NCI-H187 treated with DMSO at 0.1 percent for 48 hours (cell line): Measurements from ENCODE around the gene CHST15.
"Not testable (repeated sequence)": the region's sequence is repeated elsewhere in the genome, so short reads cannot be mapped to it uniquely, and the experiment has no call there.

Experiments used
- DNase-seq: peaks from one replicate; lab custom pipeline; 2025; lab: John Stamatoyannopoulos, UW

Gene CHST15

DNA sequence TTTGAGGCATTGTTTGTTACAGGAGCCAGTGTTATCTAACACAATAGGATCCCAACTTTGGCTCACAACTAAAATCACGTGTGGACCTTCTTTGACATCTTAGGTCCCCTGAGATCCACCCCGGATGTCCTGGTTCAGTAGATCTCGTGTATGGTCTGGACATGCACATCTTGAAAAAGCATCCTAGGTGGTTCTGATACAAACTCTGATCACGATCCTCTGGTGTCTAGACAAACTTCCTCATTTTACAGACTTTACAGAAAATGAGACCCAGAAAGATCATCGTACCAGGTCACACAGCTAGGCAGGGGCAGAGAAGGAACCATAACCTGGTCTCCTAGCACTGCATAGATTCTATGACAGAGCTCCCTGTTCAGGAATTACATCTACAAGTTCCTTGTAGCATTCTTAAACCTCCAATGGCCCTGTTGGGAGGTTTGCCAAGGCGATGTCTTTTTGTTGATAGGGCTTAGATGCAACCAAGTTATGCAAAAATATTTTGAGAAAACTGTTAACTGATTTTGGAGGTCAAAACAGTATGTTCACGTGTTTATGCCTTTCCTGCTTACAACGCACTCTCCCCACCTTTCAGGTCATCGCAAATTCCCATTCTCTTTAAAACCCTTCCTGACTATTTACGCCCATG, 30.8 kb upstream of the CHST15 start:
- DNase-seq = no peak

DNA sequence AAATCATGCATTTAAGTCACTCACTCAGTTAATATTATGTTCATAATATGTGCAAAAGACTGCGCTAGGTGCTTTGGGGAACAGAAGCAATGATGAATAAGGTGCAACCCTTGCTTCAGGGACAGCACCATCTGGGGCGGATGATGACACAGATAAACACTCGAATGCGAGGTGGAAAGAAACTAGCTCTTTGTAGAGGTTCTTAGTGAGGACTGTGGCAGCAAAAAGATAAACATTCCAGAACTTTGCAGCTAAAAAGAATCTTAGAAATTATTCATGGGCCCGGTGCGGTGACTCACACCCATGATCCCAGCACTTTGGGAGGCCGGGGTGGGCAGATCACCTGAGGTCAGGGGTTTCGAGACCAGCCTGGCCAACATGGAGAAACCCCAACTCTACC, 29.8 kb upstream of the CHST15 start:
- no peak for DNase-seq

DNA sequence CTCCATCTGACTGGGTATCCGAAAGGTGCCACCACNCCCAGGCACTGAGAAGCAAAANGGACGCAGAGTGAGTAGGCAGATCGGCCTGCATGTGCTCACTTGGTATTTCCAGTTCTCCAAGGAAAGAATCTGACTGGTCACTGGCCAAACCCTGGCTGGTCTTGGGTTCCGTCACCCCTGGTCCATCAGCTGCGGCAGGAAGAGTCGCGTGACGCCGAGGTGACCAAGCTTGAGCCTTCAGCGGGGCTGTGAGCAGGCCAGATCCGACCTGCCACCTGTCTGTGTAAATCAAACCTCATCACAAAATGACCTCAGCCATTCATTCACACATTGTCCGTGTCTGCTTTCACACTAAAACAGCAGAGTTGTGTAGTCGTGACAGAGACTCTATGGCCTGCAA, 28.8 kb upstream of the CHST15 start:
- no peak for DNase-seq

DNA sequence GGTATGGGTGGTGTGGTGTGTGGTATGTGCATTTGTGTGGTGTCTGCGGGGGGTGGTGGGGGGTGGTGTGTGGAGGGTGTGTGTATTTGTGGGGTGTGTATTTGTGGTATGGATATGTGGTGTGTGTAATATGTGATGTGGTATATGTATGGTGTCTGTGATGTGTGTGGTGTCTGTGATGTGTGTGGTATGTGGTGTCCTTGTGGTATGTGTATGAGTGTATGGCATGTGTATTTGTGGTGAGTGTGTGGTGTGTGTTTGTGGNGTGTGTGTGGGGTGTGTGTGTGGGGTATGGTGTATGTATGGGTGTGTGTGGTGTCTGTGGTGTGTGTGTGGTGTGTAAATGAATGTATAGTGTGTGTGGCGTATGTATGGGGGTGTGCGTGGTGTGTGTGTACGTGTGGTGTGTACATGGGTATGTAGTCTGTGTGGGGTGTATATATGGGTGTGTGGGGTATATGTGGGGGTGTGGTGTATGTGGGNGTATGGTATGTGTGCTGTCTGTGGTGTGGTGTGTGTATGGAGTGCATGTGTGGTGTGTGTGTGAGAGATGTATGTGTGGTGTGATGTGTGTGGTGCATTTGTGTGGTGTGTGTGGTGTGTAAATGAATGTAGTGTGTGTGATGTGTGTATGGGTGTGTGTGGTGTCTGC, 27.1 kb upstream of the CHST15 start:
- no peak for DNase-seq

DNA sequence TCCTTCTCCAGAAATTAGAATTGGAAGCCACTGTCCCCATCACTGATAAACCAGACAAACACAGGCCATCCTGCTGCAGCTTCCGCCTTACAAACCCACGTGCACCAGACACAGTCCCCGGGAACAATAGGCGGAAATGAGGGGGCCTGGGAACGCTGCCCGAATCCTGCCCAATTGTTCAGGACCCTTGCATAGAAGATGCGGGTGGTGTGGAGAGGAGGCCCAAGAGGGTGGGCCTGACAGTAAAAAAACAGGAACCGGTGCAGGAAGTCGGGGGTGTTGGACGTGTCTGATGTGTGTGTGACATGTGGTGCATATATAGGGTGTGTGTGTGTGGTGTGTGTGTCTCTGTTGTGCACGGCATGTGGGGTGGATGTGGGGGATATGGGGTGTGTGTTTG, 26.5 kb upstream of the CHST15 start:
- no peak for DNase-seq

DNA sequence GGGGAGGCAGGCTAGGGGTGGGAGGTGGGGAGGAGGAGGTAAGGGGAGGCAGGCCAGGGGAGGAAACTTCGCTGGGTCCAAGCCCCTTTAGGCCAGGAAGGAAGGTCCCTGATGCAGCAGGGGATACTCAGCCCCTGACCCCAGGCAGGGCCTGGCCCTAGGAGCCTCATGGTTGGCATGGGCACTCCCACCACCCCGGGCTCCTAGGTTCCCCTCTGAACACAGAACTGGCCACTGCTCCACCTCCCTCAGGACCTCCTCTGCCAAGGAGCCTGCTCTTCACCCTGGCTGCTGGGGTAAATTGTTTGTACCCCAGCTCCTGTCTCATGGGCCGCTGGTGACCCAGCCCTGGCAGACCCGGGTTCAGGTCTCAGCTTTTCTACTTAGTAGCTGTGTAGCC, 25.8 kb upstream of the CHST15 start:
- no peak for DNase-seq

DNA sequence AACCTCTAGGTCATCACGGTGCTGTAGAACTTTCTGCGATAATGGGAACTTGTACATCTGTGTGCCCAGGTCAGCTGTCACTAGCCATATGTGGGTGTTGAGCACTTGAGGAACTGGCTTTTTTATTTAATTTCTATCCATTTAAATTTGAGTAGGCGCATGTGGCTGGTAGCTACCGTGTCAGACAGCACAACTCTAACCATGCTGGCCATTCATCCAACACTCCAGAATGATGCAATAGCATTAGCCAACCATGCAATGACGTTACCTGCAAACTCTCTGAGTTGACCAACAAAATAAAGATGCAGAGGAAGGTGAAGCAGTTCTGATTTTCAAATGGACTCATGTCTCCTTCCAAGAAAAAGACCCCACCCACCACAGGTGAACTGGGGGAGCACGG, 24.4 kb upstream of the CHST15 start:
- no peak for DNase-seq

DNA sequence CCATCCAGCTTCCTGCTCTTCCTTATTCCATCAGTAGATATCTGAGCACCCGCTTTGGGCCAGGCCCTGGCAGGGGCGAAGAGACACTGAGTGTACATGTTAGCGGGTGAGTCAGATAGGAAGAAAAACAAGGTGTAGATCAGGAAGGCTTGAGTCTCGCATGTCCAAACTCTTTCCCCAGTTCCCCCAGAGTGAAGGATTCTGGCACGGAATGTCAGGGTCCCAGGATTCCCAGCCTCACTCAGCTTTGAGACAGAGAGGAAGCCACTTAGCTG, 24.1 kb upstream of the CHST15 start:
- no peak for DNase-seq

DNA sequence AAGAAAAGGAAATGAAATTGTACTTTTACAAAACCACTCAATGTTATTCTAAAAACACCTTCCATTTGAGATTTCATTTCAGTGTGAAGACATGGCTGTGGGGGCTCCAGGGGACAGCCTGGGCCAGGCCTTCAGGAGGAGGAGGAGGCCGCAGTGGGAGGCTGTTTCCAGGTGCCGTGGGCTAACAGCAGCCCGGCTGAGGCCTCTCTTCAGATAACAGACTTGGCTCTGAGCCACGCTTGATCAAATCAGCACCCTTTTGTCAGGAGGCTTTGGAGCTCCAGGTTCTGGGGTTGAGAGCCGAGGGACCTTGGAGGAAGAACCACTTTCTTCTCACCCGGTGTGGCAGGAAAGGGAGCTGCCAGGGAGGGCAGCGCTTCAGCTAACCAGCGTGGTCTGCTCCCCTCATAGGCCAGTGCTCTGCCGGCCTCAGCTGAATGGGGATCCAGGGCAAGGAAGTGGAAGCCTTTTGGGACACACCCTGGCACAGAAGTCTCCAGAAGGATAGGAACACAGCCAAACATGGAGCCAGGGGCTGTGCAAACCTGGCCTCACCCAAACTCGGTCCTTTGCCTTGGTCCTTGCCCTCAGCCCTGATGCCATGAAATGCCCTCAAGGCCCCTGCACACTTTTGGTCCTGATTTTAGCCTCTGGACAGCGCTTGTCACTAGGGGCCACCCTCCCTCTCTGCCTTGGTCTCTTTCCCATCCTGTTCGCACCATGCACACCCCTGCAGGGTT, 23.5 kb upstream of the CHST15 start:
- no peak for DNase-seq

DNA sequence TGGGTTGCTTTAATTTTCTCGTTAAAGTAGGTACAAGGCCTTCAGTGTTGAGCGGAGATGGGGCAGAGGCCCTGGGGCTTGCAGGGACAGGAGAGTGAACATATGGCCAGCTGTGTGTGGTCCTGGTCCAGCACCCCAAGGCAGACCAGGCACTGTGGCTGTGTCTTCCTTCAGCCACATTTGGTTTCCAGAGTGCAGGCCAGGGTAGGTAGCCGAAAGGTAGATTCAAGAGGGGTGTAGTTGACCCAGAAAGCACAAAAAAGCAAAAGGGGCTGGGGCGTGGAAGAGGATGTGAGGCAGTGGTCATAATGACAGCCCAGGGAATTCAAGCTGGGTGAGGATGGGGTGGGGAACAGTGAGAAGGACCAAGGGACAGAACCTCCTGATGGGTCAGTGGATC, 21.3 kb upstream of the CHST15 start:
- DNase-seq = no peak

DNA sequence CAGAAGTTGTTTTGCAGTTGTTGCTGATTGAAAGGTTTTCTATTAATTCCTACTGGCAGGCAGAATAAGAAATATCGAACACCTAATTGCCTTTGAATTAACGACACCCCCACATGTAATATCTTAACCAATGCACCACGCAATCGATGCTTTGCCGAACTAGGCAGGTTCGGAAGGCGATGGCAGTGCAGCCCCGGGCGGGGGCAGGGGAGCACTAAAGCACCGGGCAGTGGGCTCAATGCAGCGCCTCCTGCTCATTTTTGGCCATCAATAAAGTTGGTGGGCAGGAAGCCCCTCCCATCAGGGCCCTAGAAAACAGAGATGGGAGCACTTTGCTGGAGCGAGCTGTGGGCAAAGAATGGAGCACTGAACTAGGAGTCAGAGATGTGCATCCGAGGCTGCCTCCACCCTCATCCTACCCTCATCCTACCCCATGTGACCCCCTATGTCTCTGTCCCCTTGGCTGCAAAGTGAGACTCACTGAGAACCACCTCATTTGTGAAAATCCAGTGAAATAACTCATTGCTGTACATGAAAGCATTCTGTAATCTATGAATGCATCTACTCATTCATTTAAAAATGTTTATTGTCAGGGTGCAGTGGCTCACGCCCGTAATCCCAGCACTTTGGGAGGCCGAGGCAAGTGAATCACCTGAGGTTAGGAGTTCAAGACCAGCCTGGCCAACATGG, 19.6 kb upstream of the CHST15 start:
- no peak for DNase-seq

DNA sequence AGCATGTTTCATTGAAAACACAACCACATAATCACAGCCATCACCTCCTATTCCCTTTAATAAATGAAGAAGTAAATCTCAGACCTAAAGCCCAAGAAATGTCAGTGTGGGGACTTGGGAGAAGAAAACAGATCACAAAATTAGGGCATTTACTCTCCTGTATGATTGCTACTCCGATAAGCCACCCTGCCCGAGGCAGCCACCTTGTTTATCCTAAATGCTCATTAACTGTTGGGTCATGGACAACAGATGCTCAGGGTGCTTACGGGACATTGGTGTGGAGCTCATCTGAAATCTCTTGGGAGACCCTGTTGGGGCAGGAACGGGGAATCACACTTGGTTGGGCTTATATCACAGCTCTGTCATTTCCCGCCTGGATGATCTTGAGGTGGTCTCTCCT, 17.5 kb upstream of the CHST15 start:
- no peak for DNase-seq

DNA sequence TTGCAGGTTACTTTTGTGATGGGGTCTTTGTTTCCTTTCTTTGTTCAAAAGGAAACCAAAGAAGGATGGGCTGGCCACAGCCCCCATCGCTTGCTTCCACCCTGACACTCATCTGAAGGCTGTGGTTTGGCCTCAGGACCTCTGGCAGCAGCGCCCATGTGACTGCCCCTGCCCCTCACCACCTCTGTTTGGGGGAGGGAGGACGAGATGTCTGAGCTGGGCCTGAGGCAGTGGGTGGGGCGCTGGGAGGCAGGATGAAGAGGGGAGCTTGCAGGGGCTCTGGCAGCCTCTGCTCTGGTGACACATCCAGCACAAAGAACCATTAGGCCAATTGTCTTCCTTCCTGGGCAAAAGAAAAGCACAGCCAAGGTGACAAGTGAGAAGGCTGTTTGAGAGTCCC, 15.9 kb upstream of the CHST15 start:
- DNase-seq = no peak

DNA sequence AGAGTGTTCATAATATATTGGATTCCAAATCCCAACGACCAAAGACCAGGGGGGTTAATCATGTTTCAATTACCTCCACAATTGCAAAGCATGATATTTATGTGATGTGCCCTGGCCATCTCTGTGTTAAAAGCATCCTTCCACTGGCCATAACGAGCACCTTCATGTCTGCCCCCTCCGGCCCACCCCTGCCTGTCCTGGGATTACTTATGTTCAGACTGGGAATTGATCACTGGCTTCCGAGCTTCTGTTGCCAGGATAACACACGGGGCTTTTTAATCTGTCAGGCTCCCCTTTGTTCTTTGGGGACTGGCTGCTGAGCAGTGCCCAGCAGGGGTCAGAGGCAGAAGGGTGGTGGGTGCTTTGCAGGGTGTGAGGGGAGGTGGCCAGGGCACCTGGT, 13.7 kb upstream of the CHST15 start:
- no peak for DNase-seq

DNA sequence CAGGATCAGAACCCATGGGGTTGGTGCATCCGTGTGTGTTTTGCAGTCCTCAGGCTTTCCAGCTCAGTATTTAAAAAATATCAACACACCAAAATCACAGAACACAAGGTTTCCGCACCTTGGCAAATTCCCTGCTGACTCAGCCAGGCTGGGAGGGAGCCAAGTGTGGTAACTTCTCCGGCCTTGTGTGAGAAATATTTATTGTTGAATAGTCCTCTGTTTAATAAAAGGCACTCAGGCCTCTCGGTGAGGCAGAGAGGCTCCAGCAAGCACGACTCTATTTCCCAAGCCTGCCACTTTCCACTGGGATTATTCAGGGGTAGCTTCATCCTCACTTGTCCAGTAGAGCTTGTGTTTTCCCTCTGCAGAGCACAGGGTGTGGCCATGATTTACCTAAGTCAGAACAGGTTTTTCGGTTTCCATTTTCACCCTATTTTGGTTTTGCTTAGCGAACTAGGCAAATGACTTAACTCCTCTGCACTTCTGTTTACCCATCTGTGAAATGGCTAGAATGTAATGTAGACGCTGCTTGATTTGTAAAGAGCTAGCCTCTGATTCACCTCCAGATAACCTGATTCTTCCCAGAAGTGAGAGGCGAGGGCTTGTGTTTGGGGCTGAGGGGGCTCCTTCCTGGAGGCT, 13.0 kb upstream of the CHST15 start:
- DNase-seq = no peak

DNA sequence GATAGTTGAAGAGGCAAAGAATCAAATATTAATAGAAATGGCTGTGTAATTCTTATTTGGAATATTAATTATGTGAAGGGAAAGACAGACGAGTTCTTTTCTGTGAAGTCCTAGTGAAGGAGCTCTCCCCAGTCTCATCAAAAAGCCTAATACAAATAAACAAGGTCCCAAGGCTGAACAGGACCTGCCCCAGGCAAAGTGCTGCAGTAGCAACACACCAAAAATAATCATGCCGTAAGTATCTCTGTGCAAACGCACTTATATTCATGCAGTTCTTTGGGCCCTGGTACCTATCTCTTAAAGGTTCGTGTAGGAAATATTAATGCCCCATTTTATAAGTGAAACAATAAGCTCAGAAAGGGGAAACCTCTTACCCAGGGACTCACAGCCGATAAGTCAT, 12.2 kb upstream of the CHST15 start:
- DNase-seq = no peak

DNA sequence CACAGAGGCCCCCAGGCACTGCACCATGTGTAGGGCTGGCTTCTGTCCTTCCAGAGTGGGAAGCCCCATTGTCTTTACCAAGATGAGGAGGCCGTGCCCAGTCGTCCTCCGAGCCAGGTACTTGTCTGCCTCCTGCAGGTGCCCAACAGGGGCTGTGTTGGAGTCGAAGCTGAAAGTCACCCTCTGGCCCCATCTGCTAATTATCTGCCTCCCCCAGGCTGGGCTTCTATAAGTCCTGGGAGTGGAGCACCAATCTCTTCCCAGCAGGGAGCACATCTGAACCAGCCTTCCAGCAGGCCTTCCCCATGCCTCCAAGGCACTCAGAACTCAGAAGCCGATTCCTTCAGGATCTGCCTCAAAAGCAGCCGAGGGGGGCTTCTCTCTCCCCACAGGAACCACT, 11.6 kb upstream of the CHST15 start:
- DNase-seq = no peak

DNA sequence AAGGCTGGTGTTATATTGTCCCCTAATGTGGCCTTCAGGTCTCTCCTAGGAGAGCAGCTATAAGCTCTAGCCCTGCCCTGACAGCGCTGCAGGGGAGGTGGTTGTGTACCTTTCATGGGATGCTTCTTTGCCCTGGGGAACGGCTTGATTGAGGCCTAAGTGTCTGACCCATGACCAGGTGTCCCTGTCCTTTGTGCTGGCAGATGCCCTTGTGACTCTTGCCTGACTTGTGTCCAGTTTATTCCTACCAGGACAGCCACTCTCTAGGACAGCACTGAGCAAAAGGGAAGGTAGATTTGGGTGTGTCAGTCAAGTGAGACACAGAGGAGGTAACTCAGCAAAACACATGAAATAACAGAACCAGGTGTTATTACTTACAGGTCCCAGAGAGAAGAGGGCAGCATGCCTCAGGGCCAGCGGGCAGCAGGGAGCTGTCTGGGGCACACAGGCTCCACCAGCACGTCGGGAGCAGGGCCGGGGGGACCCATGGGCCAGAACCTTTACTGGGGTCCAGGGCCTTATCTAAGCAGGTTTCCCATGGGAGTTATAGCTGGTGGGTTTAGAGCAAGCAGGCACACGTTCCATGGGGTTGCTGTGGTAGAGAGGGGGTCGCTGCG, 10.7 kb upstream of the CHST15 start:
- DNase-seq = no peak

DNA sequence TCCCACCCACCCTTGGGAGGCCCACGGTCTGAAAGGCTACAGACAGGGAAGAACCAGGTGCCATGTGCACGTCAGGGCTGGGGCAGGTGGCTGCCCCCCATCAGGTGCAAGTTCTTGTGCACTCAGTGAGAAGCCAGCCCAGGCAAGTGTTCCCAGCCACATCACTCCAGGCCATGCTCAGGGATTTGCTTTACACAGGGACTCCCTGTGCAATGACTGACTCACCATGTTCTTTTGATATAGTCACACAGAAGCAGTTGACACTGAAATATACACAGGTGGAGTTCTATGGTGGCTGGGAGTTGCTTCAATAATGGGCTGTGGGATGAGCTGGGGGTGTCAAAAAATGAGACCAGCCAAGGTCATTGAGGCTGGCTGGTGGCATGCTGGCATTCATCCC, 8.0 kb upstream of the CHST15 start:
- DNase-seq = no peak

DNA sequence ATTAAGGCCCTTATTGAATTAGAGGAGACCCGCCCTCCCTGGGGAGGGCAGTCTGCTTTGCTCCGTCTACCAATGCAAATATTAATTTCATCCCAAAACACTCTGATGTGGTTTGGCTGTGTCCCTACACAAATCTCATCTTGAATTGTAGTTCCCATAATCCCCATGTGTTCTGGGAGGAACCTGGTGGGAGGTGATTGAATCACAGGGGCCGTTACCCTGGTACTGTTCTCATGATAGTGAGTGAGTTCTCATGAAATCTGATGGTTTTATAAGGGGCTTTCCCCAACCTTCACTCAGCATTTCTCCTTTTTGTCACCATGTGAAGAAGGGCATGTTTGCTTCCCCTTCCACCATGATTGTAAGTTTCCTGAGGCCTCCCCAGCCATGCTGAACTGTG, 7.3 kb upstream of the CHST15 start:
- DNase-seq = not testable (repeated sequence)

DNA sequence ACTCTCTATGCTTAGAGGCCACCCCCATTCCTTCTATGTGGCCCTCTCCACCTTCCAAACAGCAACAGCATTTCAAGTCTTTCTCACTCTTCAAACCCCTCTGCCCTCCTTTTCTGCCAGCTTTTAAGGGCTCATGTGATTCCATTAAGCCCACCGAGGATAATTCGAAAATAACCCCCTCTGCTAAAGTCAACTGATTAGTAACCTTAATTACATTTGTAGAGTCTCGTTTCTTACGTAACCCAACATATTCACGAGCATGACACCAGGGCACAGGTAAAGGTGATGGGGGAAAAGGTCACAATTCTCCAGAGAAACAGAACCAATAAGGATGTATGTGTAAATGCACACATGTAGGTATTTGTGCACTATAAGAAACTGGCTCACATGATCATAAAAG, 6.7 kb upstream of the CHST15 start:
- no peak for DNase-seq

DNA sequence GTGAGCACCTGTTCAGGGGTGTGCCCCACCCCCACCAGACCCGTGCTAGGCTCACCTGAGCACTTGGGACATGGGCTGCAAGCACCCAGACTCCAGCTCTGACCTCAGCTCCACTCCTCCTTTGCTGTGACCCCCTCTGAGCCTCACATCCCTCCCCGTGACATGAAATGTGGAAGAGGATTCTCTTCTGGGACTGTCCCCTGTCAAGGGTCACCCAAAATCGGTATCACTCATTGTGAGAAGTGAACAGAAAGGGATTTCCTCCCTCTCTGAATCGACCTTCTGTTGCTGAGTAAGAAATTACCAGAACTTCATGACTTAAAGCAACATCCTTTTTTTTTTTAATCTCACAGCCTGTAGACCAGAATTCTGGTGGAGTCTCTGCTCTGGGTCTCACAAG, 6.2 kb upstream of the CHST15 start:
- no peak for DNase-seq
